HCT116 (cell line): Measurements from ENCODE around the gene RAB26.
"Not testable (repeated sequence)": the region's sequence is repeated elsewhere in the genome, so short reads cannot be mapped to it uniquely, and the experiment has no call there.

Experiments
- CEBPB ChIP-seq: IDR thresholded peaks from 2 replicates; pipeline ENCODE4 v1.6.1; 2012; ENCODE audit warnings: low read depth
- EZH2 ChIP-seq: fragments of 200-600 bp; sonication (generic); IDR thresholded peaks from 2 replicates; pipeline ENCODE4 v1.6.1; 2017; ENCODE audit warnings: antibody characterized with exemption, mixed run types
- EZH2phosphoT487 ChIP-seq: fragments of 200-600 bp; IDR thresholded peaks from 2 replicates; pipeline ENCODE4 v1.6.1; 2018; ENCODE audit warnings: antibody characterized with exemption, borderline replicate concordance
- FOSL1 ChIP-seq: IDR thresholded peaks from 2 replicates; pipeline ENCODE4 v1.6.1; 2012; ENCODE audit warnings: low read depth
- POLR2A ChIP-seq: IDR thresholded peaks from 2 replicates; pipeline ENCODE4 v1.7.0; 2011; ENCODE audit warnings: borderline replicate concordance; ENCODE audit not compliant: insufficient read depth, insufficient read length; ENCODE audit errors: extremely low read depth
- POLR2AphosphoS5 ChIP-seq: IDR thresholded peaks from 2 replicates; pipeline ENCODE4 v1.6.1; 2011; ENCODE audit warnings: mild to moderate bottlenecking, low read depth, low read length, moderate library complexity
- REST ChIP-seq: IDR thresholded peaks from 2 replicates; pipeline ENCODE4 v1.6.1; 2012; ENCODE audit warnings: low read depth
- SIN3A ChIP-seq: IDR thresholded peaks from 2 replicates; pipeline ENCODE4 v1.6.1; 2012; ENCODE audit warnings: low read depth
- SP1 ChIP-seq: IDR thresholded peaks from 2 replicates; pipeline ENCODE4 v1.6.1; 2012; ENCODE audit warnings: low read depth
- TCF7L2 ChIP-seq: IDR thresholded peaks from 2 replicates; pipeline ENCODE4 v1.7.0; 2011; ENCODE audit warnings: borderline replicate concordance, inconsistent platforms; ENCODE audit not compliant: insufficient read depth, insufficient read length; ENCODE audit errors: extremely low read depth
- ZFX ChIP-seq: fragments of 450-650 bp; IDR thresholded peaks from 2 replicates; pipeline ENCODE4 v1.6.1; 2017
- TF ChIP-seq, protein P1 (sequence below), 3 experiments: fragments of 200-600 bp in 1 of 3; sonication (generic) in 1 of 3; IDR thresholded peaks in 2 of 3; conservative IDR thresholded peaks in 1 of 3; 2 replicates each; pipeline ENCODE4 v1.5.1; 2012 to 2017; ENCODE audit warnings: low read depth in 2 of 3, low read length in 2 of 3, antibody characterized with exemption in 1 of 3, borderline replicate concordance in 1 of 3, control low read depth in 1 of 3, mild to moderate bottlenecking in 1 of 3, mixed read lengths in 1 of 3, mixed run types in 1 of 3, moderate library complexity in 1 of 3; ENCODE audit not compliant: insufficient read depth in 1 of 3
- TF ChIP-seq, protein P2 (sequence below): IDR thresholded peaks from 2 replicates; pipeline ENCODE4 v1.6.1; 2012
- TF ChIP-seq, protein P3 (sequence below): IDR thresholded peaks from 2 replicates; pipeline ENCODE4 v1.6.1; 2012

DNA sequence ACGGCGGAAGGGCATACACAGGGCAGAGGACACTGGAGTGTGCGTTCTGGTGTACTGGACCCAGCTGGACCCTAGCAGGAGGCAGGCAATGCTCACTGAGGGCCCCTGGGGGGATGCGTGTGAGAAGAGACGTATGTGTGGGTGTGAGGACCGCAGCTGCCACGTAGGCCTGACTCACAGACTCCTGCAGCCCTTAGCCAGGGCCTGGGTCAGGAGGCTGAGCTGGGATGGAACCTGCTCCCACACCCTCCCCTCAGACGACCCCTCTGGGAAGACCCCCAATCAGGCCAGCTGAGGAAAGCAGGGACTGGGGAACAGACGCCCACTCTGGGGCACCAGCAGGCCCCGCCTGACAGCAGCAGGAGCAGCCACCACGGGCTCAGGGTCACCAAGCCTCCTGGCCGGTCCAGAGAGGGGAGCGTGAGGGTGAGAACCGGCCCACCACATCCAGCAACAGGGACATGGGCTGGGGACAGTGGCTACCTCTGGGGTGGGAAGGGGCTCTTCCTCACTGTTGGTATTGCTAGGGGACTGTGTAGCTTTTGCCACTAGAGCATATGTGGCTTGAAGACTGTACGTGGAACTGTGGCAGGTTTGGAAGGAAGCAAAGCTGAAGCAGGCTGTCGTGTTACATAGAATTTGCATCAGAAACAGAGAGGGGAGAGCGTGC, 41.2 kb upstream of the RAB26 start:
- TF ChIP-seq, protein P1, sequence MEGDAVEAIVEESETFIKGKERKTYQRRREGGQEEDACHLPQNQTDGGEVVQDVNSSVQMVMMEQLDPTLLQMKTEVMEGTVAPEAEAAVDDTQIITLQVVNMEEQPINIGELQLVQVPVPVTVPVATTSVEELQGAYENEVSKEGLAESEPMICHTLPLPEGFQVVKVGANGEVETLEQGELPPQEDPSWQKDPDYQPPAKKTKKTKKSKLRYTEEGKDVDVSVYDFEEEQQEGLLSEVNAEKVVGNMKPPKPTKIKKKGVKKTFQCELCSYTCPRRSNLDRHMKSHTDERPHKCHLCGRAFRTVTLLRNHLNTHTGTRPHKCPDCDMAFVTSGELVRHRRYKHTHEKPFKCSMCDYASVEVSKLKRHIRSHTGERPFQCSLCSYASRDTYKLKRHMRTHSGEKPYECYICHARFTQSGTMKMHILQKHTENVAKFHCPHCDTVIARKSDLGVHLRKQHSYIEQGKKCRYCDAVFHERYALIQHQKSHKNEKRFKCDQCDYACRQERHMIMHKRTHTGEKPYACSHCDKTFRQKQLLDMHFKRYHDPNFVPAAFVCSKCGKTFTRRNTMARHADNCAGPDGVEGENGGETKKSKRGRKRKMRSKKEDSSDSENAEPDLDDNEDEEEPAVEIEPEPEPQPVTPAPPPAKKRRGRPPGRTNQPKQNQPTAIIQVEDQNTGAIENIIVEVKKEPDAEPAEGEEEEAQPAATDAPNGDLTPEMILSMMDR (IDR thresholded peaks at IDR 0.05 in 2 of 3, conservative IDR thresholded peaks at IDR 0.05 in 1 of 3; ENCODE audit: borderline replicate concordance in 1 of 3, insufficient read depth in 1 of 3, low read depth in 2 of 3, low read length in 2 of 3): not testable (repeated sequence)
- TF ChIP-seq, protein P2, sequence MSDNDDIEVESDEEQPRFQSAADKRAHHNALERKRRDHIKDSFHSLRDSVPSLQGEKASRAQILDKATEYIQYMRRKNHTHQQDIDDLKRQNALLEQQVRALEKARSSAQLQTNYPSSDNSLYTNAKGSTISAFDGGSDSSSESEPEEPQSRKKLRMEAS: not testable (repeated sequence)
- TF ChIP-seq EZH2, POLR2A, CEBPB, POLR2AphosphoS5, SIN3A, EZH2phosphoT487, FOSL1, REST, ZFX, TCF7L2, SP1: not testable (repeated sequence)
- TF ChIP-seq, protein P3, sequence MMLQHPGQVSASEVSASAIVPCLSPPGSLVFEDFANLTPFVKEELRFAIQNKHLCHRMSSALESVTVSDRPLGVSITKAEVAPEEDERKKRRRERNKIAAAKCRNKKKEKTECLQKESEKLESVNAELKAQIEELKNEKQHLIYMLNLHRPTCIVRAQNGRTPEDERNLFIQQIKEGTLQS: not testable (repeated sequence)
